GM03348 (cell line): ENCODE measurements around the gene SSTR3.
"Not testable (repeated sequence)": the region's sequence is repeated elsewhere in the genome, so short reads cannot be mapped to it uniquely, and the experiment has no call there.

ENCODE experiments used
- DNase-seq: peaks from one replicate; pipeline ENCODE4 v3.0.0; 2012; ENCODE audit warnings: low spot score

SSTR3 gene

GRCh38 chr22:37212174-37212906 lies at the start of gene SSTR3:
Gene SSTR3, minus strand, starts transcription at chr22:37212477. Its CDS starts 4,674 bp downstream, at chr22:37207803.
- peak; percentile 56 for DNase-seq

- peak; percentile 85 for DNase-seq
These were observed 48.6 kb upstream of the SSTR3 start for GRCh38 chr22:37260901-37261336.

GRCh38 chr22:37260155-37260795 lies 48.0 kb upstream of the SSTR3 start:
- no peak for DNase-seq

- peak; percentile 77 for DNase-seq
These were observed 47.3 kb upstream of the SSTR3 start for GRCh38 chr22:37259540-37260029.

- no peak for DNase-seq
These were observed 46.6 kb upstream of the SSTR3 start for GRCh38 chr22:37258753-37259401.

- DNase-seq, result no peak
These were observed 45.9 kb upstream of the SSTR3 start for GRCh38 chr22:37258005-37258752.

- no peak for DNase-seq
These were observed 43.9 kb upstream of the SSTR3 start for GRCh38 chr22:37256075-37256726.

DNA sequence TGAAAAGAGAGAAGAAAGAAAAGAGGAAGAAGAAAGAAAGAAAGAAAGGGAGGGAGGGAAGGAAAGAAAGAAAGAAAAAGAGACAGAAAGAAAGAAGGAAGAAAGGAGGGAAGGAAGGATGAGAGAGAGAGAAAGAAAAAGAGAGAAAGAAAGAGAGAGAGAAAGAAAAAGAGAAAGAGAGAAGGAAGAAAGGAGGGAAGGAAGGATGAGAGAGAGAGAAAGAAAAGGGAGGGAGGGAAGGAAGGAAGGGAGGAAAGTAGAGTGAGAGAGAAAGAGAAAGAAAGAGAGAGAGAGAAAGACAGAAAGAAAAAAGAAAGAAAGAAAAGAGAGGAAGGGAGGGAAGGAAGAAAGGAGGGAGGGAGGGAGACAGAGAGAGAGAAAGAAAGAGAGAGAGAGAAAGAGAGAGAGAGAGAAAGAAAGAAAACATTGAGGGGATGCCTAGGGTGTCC lies 43.3 kb upstream of the SSTR3 start:
- DNase-seq, result no peak

DNA sequence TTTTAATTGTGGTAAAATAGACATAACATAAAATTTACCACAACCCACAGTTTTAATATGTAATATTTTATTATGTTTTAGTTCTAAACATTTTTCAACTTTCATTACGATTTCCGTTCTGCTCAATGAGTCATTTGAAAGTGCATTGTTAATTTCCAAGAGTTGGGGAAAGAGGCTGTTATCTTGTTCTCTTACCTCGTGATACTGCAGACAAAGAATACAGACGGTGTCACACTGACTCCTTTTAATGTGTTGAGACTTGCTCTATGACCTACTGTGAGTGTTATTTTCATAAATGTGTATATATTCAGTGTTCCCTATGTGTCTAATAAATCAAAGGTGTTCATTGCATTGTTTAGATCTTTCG lies 42.6 kb upstream of the SSTR3 start:
- DNase-seq, result no peak

- no peak for DNase-seq
These were observed 42.1 kb upstream of the SSTR3 start for GRCh38 chr22:37254209-37254866.

DNA sequence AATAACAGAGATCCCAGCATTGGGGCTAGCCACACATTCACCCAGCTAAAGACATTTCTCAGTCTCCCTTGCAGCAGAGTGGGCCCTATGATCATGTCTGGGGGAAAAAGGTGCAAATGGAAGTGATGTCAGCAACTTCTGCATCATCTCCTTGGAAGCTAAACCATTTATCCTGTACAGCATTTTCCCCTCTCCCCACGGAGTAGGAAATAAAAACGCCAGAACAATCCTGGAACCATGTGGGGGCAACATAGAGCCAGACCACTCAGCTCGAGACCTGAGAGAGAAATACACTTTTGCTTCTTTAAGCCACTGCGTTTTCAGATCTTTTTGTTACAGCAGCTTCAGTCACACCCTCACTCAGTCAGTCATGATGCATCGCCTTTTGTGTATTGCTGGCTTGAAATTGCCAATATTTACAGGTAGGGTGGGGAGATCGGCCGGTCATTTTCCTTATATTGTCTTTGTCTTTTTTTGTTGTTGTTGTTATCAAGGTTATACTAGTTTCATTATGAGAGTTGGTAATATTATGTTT lies 40.9 kb upstream of the SSTR3 start:
- no peak for DNase-seq

- not testable (repeated sequence) for DNase-seq
These were observed 39.6 kb upstream of the SSTR3 start for GRCh38 chr22:37251836-37252235.

- DNase-seq, result no peak
These were observed 37.7 kb upstream of the SSTR3 start for GRCh38 chr22:37249986-37250385.

GRCh38 chr22:37248251-37248650 lies 36.0 kb upstream of the SSTR3 start:
- DNase-seq, result no peak

DNA sequence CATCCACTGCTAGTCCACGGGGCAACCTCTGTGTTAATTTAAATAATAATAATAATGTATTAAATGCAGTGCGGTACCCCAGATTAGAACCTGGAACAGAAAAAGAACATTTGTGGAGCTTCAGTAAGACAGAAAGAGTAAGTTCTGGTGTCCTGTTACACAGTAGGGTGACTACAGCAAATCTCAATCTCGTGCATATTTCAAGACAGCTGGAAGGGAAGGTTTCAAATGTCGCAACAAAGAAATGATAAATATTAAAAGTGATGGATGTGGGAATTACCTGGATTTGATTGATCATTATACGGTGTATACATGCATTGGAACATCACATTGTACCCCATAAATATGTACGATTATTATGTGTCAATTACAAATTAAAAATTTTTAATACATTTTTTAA lies 33.5 kb upstream of the SSTR3 start:
- no peak for DNase-seq

DNA sequence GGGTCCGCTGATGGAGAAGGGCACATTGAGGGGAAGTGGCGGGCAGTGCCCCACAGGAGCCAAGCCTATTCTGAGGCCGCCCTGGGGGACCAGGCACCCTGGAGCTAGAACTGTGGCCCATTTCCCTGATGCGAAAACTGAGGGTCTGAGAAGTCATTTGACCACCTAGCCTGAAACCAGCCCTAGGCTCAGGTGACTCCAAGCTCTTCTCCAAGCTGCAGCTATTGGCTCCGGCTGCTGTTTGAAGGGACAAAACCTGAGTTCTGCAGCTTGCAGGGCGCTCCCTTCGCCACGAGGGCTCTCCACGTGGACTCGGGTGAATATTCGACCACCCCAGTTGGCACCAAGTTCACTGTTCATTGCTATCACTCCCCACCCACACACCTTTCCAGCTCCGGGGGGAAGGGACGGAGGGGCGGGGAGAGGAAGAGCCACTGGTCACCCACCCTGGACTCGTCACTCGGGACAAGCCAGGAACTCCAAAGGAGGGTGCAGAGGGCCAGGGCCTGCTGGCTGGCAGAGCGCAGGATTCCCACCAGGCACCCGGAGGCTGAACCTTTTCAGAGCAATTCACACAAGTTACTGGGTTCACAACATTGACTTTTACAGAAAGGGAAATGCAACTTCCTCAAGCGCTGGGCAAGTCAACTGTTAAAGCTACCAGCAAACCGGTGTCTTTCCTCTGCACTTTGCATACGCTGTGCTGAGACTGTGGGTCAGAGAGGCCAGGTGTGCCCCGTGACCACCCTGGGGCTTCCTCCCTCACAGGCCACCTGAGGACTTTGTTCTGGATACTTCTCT lies 32.8 kb upstream of the SSTR3 start:
- no peak for DNase-seq

- peak; percentile 80 for DNase-seq
These were observed 32.0 kb upstream of the SSTR3 start, which contains the start of gene RAC2 for GRCh38 chr22:37244114-37244921. Gene RAC2, minus strand, starts transcription at chr22:37244269. Its CDS starts 121 bp downstream, at chr22:37244148.

GRCh38 chr22:37243402-37244113 lies 31.3 kb upstream of the SSTR3 start:
- no peak for DNase-seq
